Measurements from ENCODE around the gene SLC7A7. TPM values are rescaled to one million over a fixed set of nuclear protein-coding genes. Genes with fewer than 3 reads are reported as not detected.

SLC7A7 gene
- total and polyA plus RNA-seq, 2 of the 13 experiments (the other 11 are each of a cell fraction or from before 2014, with no cell fraction given) = 0.13 to 0.63 TPM

- TF ChIP-seq ZNF784 (CRISPR knock-in tag; IDR thresholded peaks at IDR 0.05; ENCODE audit: borderline replicate concordance) (no peak; the same call in 1 of the 2 replicates), KDM6A (CRISPR knock-in tag; IDR thresholded peaks at IDR 0.05; ENCODE audit: low read depth) (no peak; the same call in 1 of the 2 replicates), ZNF549 (CRISPR knock-in tag; IDR thresholded peaks at IDR 0.05) (no peak), ONECUT2 (CRISPR knock-in tag; IDR thresholded peaks at IDR 0.05) (no peak), ZNF451 (CRISPR knock-in tag; IDR thresholded peaks at IDR 0.05) (peak; percentile 98), ZNF362 (CRISPR knock-in tag; IDR thresholded peaks at IDR 0.05; ENCODE audit: borderline replicate concordance) (no peak; the same call in 1 of the 2 replicates), ZNF740 (CRISPR knock-in tag; IDR thresholded peaks at IDR 0.05) (no peak; the same call in 1 of the 2 replicates), ELF4 (CRISPR knock-in tag; IDR thresholded peaks at IDR 0.05; ENCODE audit: borderline replicate concordance) (no peak), ZMAT3 (CRISPR knock-in tag; conservative IDR thresholded peaks at IDR 0.05) (peak; percentile 93), PRDM10 (CRISPR knock-in tag; IDR thresholded peaks at IDR 0.05; ENCODE audit: low read depth) (no peak), DRAP1 (CRISPR knock-in tag; IDR thresholded peaks at IDR 0.05) (peak; percentile 55), ZNF598 (CRISPR knock-in tag; IDR thresholded peaks at IDR 0.05; ENCODE audit: borderline replicate concordance) (peak; percentile 84; the same call in 1 of the 2 replicates), THAP9 (CRISPR knock-in tag; IDR thresholded peaks at IDR 0.05; ENCODE audit: borderline replicate concordance) (peak; percentile 85), ZNF513 (CRISPR knock-in tag; conservative IDR thresholded peaks at IDR 0.05) (no peak)
Measured at GRCh38 chr14:22821193-22822015, 6.2 kb upstream of the SLC7A7 start (continued).

All from HepG2 (cell line).